DMS 273 (cell line): ENCODE data around the gene RHOBTB1.
A peak's percentile ranks its signal among the peaks of the same experiment; 100 is the strongest.

Source experiments
- DNase-seq: peaks from one replicate; lab custom pipeline; 2025; ENCODE audit not compliant: unreplicated experiment; lab: John Stamatoyannopoulos, UW

RHOBTB1 gene

DNA sequence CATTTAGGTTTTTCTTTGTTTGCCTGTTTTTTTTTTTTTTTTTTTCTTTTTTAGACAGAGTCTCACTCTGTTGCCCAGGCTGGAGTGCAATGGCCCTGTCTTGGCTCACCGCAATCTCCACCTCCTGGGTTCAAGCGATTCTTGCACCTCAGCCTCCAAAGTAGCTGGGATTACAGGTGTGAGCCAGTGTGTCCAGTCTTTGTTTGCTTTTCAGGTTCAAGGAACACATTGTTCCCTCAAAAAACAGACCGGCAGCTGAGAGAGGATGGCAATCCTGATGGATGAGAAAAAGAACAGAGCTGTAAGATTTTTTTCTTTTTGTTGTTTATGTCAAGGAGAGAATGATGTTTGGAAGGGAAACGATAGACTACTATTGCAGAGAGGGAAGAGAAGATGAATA, 23.3 kb upstream of the RHOBTB1 start:
- DNase-seq, result no peak

DNA sequence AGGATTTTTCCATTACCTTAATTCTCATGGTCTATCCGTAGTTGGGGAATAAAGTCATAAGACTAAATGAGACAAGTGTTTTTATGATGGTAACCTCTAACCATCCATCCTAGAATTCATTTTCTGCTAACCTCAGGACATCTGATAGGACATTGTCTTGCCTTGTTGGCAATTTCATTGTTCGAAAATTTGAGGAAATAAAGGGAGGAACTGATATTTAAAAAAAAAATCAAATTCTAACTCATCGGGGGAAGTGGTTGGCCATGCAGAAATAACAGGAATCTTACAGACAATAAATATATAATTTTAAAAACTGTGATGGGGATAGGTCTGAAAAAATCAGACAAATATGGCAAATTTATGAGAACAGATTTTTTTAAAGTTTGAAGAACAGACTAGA, 21.7 kb upstream of the RHOBTB1 start:
- DNase-seq, result no peak

DNA sequence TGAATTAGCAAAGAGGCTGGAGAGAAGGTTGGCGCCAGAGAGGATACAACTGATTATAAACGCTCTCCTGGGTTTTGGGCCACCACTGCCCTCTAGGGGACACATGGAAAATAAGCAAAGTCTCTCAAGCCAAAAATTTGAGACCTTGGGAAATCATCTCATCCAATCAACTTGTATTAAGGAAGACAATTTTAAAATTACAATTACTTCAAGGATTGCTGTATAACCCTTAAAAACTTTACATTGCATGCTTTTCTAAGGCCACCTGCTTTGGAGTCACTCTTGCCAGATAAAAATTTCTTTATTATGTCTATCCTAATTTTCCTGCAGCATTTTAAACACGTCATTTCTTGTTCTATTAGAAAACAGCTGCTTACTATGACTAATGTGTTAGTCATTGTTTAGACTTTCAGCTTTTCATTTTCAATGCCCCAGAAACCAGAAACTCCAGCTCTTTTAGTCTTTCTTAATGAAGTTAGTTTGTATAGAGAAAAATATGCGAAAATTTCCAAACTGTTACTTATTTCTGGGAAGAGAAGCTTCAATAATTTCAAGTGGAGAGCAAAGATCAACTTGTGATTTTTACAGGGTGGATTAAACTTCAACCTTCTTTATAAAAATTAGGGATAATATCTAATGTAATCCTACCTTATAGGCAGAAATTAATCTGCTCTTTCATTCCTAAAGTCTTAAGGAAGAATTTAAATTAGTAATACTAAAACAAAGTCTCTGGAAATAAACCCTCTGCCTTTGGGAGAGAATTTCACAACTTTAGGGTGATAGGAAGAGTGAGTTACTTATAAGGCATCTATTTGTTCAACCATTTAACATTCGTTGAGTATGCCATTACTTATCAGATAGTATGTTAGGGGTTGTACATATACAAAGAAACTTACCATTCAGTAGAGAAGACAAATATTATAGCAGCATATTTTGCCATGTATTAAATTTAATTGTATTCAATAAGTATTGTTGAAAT, 20.6 kb upstream of the RHOBTB1 start:
- peak; percentile 75 for DNase-seq

DNA sequence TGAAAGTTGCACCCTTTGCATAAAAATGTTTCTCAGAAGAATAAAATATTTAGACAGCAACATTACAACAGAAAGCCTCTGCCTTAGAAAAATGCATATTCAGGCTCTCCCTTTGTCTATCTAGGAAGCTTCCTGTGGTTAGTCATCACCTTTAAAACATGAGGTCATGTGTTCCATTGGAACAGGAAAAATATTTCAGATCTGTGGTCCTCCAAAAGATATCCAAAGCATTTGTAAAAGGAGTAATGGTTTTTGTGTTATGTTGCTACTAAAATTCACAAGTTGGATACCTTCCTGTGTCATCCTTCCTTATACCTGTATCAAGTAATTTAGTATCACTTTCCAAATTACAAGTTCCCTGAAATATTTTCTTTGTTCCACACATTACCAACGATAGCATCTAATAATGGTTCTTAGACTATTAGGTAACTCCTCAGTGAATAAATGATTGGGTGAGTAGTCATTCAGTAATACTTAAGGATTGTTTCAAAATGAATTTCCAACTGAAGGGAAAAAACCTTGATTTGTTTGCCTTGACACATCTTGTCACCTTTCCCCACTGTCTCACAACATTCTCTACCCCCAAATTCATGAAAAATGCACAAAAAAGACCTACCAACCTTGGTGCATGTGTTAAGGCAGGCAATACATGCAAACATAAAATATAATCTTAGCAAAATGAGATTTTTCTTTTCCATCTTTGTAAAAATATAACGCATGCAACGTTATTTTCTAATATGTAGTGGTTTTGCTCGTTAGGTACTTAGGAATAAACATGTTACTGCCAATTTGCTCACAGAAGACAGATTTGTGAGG, 19.7 kb upstream of the RHOBTB1 start:
- no peak for DNase-seq

DNA sequence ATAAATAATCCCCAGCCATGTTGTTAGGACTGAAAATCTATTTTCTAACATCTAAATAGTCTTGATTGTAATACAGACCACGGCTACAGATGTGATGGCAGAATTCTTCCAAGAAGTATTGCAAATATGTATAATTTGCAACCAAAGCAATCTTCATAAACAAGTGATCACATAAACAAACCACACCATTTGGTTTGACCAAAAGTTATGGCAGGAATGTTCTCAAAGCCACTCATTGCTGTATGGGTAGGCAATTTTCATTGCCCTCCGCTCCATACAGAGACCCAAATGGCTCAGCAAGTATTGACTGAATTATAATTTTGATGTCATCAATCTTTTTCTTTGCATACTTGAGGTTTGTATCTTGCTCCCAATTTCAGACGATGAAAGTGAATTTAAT, 19.0 kb upstream of the RHOBTB1 start:
- DNase-seq, result no peak

DNA sequence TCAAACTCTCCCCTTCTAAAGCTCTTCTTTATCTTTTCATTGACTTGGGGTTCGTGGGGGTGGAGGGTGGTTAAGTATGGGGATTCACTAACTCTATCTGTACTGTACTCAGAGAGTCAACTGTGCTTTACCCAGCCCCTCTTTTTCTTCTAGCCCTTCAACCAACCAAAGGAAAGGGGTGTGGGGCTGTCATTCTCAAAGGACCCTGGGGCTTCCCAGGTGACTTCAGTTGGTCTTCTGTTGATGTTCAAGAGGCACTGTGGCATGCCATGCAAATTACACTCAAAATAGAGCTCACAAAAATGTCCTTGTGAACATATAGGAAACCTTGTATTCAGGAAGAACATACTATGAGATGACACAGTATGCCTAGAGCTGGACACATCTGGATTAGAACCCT, 16.9 kb upstream of the RHOBTB1 start:
- DNase-seq, result no peak

DNA sequence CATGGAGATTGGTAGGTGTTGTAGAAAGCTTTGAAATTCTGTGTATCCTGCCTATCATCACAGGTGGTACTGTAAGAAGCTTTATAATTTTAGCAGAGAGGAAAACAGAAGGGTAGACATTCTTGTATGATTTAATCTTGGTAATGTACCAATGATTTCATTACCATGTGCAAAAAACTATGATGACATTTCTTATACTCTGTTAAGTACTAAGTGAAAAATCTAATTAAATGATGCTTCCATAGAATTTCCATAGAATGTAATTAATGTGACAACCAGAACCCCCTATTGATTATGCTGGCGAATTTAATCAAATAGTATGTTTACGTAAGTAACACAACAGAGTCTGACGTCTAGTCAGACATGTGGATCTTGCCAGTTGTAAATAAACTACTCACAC, 16.0 kb upstream of the RHOBTB1 start:
- DNase-seq, result no peak

DNA sequence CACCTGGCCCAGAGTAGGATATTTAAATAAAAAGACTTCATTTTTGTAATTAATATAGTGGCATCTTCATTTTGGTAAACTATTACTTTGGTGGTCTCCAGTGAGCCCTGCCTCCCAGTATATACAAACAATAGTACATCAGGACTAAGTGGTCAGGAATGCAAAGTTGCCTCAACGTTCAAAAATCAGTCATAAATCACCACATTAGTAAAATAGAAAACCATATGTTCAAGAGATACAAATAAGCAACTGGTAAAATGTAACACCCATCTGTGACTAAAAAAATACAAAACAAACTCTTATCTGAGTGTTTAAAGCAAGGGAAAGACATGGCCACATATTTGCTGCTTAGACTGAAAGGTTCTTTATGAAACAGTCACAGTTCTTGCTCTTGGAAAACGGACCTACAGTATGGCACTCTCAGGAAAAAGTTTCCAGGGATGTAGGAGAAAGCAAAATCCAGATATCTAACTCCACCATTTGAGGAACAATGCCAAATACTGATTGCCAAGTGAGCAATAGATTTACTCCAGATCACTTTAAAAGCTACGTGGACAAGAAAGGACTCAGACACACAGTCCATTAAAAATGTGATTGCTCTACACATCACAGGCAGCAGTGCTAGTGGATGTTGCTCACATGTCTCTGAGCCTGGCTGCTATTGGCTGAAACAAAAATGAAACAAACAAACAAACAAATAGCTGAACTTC, 15.1 kb upstream of the RHOBTB1 start:
- DNase-seq, result no peak

DNA sequence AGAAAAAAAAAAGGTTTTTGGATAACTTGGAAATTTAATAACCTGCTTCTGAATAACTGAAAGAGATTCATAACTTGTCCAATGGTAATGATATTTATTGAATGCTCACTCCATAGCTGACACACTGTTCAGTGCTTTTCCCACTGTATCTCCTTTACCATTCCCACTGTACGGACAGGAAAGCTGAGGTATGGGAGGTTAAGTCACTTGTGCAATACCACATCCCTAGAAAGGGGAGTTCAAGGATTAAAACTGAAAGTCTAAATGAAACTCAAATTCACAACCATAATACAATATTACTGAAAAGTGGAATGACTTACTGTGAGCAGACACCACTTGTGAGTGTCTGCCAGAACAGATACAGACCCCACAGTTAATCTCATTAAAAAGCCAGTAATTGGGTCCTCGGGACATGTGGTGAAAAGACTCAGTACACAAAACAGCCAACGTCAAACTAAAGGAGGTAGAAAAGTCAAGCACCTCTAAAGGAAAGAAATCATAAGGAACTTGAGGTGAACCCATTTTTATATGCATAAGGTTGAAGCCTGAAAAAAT, 13.8 kb upstream of the RHOBTB1 start:
- DNase-seq, result no peak

DNA sequence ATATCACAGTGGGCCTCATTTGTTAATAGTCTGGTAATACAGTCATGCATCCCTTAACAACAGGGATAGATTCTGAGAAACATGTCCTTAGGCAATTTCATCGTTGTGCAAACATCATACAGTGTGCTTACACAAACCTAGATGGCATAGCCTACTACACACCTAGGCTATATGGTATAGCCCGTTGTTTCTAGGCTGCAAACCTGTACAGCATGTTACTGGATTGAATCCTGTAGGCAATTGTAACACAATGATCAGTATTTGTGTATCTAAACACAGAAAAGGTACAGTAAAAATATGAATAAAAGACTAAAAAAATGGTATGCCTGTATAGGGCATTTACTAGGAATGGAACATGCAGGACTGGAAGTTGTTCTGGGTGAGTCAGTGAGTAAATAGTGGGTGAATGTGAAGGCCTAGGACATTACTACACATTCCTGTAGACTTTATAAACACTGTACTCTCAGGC, 12.0 kb upstream of the RHOBTB1 start:
- DNase-seq, result no peak

DNA sequence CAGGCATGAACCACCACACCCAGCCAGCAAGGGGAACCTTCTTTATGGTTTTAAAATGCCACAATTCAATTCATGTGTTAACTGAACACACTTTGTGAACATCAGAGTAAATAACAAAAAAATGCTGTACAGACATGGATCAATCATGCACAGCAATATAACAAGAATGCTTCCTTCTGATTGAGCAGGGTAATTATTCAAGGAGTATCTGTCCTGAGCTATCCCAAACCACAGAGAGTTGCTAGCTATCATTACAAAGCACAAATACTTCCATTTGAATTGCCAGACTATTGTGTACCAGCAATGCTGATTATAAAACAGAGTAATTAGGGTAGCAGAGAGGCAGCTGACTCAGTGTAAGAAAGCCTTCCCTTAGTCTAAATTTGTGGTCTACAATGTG, 11.3 kb upstream of the RHOBTB1 start:
- DNase-seq, result no peak

DNA sequence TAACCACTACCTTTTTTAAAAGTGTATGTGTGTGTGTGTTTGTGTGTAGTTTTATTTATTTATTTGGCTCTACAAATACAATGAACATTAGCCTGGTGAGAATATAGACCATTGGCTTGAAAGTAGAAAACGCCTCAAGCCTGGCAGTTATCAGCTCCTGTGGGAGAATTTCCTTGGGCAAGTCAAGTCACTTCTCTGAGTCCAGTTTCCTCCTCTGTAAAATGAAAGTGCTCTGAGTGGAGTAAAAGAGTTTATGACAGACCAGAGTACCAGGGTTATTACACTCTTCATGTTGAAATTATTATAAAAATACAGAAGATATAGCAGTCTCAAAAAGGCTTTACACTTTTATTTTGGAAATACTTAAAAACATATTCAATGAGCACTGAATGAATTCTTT, 10.1 kb upstream of the RHOBTB1 start:
- no peak for DNase-seq

DNA sequence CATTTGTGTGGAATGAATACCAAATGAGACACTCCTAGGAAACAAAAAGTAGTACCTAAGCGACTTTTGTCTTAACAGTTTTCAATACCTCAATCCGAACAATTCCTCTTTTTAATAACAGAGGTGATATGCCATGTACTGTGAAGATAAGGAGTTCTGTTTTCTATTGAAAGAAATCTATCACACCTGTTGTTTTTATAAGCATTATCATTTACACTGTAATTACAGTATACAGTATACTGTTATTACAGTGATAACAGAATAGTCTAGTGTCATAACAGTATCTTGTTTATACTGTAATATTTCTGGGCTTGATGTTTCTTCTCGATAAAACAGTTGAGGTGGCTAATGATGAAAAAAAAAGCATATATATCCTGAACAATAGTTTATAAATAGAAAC, 9.4 kb upstream of the RHOBTB1 start:
- DNase-seq, result no peak

DNA sequence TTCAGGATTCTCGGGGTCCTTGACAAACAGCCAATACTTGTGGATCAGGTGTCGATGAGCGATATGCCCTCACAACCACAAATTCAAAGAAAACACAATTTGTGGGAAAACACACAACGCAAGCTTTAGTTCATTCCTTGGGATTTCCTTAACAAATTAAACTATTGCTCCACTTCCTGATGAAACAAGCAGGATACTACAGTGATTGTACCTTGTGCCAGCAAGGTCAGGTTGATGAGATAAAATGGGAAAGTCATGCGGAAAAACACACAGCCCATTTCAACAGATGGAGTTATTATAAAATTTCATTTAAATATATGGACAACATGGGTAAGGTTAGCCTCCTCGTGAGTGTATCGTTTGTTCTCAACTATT, 8.8 kb upstream of the RHOBTB1 start:
- no peak for DNase-seq

DNA sequence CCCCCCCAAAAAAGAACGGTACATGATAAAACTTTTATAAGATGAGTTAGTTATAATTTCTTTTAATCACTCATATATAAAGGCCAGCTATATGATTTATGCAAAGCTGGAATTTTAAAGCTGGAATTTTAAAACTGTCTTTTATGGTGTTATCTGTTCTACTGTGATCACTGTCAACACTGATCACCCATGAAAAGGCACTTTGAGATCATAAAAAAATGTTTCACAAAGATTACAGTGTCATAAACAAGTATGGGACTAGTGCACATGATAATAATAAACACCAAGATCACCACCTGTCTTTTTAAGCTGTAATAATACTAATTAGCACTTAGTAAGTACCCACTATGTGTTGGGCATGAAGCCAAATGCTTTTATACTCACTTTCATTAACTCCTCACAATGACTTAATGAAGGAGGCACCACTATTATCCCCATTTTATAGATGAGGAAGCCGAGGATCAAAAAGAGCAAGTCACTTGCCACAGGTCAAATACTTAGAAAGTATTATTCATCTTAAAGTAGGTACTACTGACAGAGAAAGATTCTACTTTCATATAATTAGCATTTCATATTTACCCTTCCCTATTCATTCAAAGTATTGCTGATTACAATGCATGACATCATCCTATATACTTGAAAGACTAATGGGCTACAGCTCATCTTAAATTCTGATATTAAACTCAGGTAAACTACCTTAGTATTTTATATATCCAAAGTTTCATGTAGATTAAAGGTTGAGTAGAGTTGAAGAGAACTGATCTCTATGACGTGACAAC, 8.3 kb upstream of the RHOBTB1 start:
- no peak for DNase-seq

DNA sequence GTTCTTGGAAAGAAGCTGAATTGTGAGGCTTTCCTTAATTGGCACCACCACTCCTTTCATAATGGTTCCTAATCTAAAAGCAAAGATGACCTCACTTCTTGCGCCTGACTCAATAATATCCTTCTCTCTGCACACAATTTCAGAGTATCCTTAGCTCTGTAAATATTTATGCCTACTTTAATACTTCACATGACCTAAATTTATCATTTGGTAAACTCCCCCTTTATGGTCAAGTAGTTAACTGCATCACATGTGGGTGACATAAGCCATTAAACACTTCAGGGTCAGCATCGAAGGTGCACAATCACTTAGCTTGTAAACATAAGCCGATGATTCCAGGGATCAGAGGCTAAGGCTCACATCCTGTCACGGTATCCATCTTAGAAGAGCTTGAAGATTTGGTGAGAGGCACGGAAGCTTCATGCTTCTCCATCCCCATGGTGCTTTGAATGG, 7.3 kb upstream of the RHOBTB1 start:
- DNase-seq, result no peak

DNA sequence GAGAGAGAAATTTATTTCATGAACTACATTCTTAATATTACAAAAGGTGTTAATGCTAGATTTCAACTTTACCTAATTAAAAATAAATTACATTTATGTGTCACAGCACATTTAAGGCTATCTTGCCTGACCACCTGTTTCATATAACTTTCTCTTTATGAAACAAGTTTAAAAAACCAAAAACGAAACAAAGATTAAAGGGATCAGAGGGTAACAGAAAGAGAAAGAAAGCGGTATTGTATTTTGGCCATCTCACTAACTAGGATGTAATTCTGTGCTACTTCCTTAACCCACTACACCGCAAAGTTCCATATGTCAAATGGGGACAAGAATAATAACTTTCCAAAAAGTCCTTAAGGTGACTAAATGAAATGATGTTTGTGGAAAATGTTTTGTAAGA, 6.3 kb upstream of the RHOBTB1 start:
- DNase-seq, result no peak

DNA sequence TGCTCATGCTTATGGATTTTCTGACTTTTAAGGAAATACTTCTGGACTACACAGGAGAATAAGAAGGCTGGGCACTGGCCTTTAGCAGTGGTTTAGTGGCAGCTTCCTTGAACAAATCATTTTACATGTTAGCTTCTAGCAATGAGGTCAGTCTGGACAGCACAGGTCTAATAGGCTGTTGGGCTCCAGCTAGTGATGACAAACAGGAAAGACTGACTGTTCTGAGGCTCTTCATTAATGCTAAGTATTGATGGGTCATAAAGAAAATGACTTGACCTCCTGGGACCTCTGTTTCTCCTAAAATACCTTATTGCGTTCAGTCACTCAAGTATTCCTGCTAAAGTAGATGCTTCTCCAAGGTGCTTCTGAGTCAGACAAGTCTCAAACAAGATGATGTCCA, 4.9 kb upstream of the RHOBTB1 start:
- no peak for DNase-seq

DNA sequence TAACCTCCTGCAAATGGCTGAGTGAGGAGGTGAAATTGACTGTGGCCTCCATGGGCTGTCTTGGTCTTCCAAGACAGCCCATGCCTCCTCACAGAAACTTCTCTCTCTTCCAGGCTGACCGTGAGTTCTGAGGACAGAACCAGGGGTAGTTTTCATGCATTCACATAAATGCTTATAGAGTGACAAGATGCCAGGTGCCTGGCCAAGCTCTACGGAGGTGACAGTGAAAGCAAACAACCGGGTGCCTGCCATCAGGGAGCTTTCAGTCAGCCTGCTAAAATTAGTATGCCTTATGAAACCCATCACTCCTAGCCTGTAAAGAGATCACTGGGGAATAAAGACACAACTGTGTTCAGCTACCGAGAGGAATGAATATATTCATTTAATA, 919 bp upstream of the RHOBTB1 start:
- DNase-seq, result peak; percentile 29

DNA sequence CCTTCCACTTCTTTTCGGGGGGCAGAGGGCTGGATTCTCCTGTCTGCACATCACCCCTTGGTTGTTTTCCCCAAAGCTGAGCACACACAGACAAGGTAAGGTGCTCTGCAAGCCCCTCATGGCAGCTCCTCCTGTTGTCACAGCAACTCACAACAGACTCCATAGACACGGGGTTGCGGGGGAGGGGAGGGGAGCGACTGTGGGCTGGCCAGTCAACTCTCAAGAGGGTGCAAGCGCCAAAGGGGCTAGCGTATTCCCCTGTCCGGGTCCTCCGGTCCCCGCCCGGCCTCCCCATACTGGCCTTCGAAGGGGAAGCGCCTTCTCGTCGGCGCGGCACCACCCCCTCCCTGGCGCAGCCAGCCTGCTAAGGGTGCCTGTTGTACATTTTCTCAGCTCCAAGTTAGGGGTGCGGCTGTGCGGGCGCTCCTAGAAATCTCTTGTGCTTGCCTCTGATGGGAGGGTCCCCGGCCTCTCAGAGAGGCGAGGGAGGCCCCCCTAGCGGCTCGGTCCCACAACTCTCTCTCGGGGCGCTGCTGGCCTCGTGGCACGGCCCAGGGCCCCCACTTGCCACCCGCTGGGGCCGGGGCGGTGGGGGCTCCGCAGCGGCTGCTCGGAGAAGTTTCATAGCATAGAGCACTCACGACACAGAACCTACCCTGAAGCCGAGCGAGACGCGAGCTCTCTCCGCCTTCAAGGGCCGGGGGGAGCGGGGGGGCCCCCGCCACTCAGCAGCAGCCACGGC, 498 bp downstream of the RHOBTB1 start:
- peak; percentile 70 for DNase-seq
